Lower leg skin (tissue), 3 donors: ENCODE measurements around the gene PLIN4.

ENCODE experiments used
- POLR2A ChIP-seq, 2 donors: fragments of 450-650 bp; IDR thresholded peaks; one replicate each; pipeline ENCODE4 v1.6.1; 2016 to 2017; ENCODE audit warnings: antibody characterized with exemption in 2 of 2, mild to moderate bottlenecking in 1 of 2, moderate library complexity in 1 of 2
- TF ChIP-seq, protein P1 (sequence below), 3 donors: fragments of 450-650 bp; IDR thresholded peaks; one replicate each; pipeline ENCODE4 v1.5.1; 2016; ENCODE audit warnings: antibody characterized with exemption in 3 of 3, mild to moderate bottlenecking in 3 of 3, moderate library complexity in 2 of 3

GRCh38 chr19:4557144-4557970 is 39.1 kb upstream of the PLIN4 start:
- TF ChIP-seq, protein P1, sequence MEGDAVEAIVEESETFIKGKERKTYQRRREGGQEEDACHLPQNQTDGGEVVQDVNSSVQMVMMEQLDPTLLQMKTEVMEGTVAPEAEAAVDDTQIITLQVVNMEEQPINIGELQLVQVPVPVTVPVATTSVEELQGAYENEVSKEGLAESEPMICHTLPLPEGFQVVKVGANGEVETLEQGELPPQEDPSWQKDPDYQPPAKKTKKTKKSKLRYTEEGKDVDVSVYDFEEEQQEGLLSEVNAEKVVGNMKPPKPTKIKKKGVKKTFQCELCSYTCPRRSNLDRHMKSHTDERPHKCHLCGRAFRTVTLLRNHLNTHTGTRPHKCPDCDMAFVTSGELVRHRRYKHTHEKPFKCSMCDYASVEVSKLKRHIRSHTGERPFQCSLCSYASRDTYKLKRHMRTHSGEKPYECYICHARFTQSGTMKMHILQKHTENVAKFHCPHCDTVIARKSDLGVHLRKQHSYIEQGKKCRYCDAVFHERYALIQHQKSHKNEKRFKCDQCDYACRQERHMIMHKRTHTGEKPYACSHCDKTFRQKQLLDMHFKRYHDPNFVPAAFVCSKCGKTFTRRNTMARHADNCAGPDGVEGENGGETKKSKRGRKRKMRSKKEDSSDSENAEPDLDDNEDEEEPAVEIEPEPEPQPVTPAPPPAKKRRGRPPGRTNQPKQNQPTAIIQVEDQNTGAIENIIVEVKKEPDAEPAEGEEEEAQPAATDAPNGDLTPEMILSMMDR (IDR thresholded peaks at IDR 0.05) = no peak
- TF ChIP-seq POLR2A (IDR thresholded peaks at IDR 0.05) = no peak
